ENCODE measurements around the gene SNRNP35. TPM values are rescaled to one million over a fixed set of nuclear protein-coding genes. Genes with fewer than 3 reads are reported as not detected.

SNRNP35 gene
- total RNA-seq, 2 experiments from 2014 or later: 26.2 to 28.6 TPM

GRCh38 chr12:123410041-123410412, 47.9 kb upstream of the SNRNP35 start:
- no peaks in the 10 kb centered on the region for H3K9me3 ChIP-seq (ENCODE audit: control insufficient read depth in 1 of 2, insufficient read depth in 1 of 2, low read length in 2 of 2)
- Mint-ChIP-seq H3K27me3 (no peaks in the 10 kb centered on the region), H3K9me3 (no peaks in the 10 kb centered on the region), H3K36me3 (ENCODE audit: low read depth) (peaks cover 37% of the 10 kb centered on the region), H3K4me3 (no peak overlapping the region), H3K27ac (no peak overlapping the region), H3K4me1 (ENCODE audit: low read depth) (no peaks in the 10 kb centered on the region)
- ChIA-PET CTCF (no interaction called here), POLR2A (interaction anchor here (0.6 kb wide), 1 partner anchor 1237 kb away, joined by 3 read pairs; no protein-coding TSS in a partner anchor)
- no peak for ATAC-seq (ENCODE audit: poor library complexity)
- H3K4me3 ChIP-seq (ENCODE audit: low read length): no peak overlapping the region
- TF ChIP-seq, protein P1, sequence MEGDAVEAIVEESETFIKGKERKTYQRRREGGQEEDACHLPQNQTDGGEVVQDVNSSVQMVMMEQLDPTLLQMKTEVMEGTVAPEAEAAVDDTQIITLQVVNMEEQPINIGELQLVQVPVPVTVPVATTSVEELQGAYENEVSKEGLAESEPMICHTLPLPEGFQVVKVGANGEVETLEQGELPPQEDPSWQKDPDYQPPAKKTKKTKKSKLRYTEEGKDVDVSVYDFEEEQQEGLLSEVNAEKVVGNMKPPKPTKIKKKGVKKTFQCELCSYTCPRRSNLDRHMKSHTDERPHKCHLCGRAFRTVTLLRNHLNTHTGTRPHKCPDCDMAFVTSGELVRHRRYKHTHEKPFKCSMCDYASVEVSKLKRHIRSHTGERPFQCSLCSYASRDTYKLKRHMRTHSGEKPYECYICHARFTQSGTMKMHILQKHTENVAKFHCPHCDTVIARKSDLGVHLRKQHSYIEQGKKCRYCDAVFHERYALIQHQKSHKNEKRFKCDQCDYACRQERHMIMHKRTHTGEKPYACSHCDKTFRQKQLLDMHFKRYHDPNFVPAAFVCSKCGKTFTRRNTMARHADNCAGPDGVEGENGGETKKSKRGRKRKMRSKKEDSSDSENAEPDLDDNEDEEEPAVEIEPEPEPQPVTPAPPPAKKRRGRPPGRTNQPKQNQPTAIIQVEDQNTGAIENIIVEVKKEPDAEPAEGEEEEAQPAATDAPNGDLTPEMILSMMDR (IDR thresholded peaks at IDR 0.05): no peak
- H3K27ac ChIP-seq (ENCODE audit: low read depth in 1 of 2, low read length in 2 of 2): no peak overlapping the region
- H3K27me3 ChIP-seq (ENCODE audit: control insufficient read depth in 1 of 2, insufficient read depth in 2 of 2, low read length in 2 of 2): no peaks in the 10 kb centered on the region
- peaks cover 48% of the 10 kb centered on the region for H3K36me3 ChIP-seq (ENCODE audit: insufficient read depth, low read length)
- no peak for DNase-seq
- intact Hi-C loops (cut with DNase I, micrococcal nuclease): no loop called here
- H3K4me1 ChIP-seq (ENCODE audit: insufficient read depth, low read length): no peaks in the 10 kb centered on the region

GRCh38 chr12:123421314-123421713, 36.6 kb upstream of the SNRNP35 start:
- H3K9me3 ChIP-seq (ENCODE audit: control insufficient read depth in 1 of 2, insufficient read depth in 1 of 2, low read length in 2 of 2): no peaks in the 10 kb centered on the region
- peaks cover 62% of the 10 kb centered on the region for H3K36me3 ChIP-seq (ENCODE audit: insufficient read depth, low read length)
- H3K27ac Mint-ChIP-seq: no peak overlapping the region
- peaks cover 54% of the 10 kb centered on the region for H3K36me3 Mint-ChIP-seq (ENCODE audit: low read depth)
- no peaks in the 10 kb centered on the region for H3K27me3 Mint-ChIP-seq
- no peaks in the 10 kb centered on the region for H3K4me1 Mint-ChIP-seq (ENCODE audit: low read depth)
- no peak overlapping the region for H3K4me3 Mint-ChIP-seq
- no peaks in the 10 kb centered on the region for H3K9me3 Mint-ChIP-seq
- POLR2A ChIA-PET: no interaction called here
- DNase-seq: no peak
- H3K4me3 ChIP-seq (ENCODE audit: low read length): no peak overlapping the region
- no peak for ATAC-seq (ENCODE audit: poor library complexity)
- H3K27me3 ChIP-seq (ENCODE audit: control insufficient read depth in 1 of 2, insufficient read depth in 2 of 2, low read length in 2 of 2): no peaks in the 10 kb centered on the region
- CTCF ChIA-PET: interaction anchor here (0.6 kb wide), 1 partner anchor 124 kb away, joined by 3 read pairs; no protein-coding TSS in a partner anchor
- H3K4me1 ChIP-seq (ENCODE audit: insufficient read depth, low read length): no peaks in the 10 kb centered on the region
- intact Hi-C loops (cut with DNase I, micrococcal nuclease): no loop called here
- no peak overlapping the region for H3K27ac ChIP-seq (ENCODE audit: low read depth in 1 of 2, low read length in 2 of 2)
- TF ChIP-seq, protein P1 (IDR thresholded peaks at IDR 0.05): no peak

DNA sequence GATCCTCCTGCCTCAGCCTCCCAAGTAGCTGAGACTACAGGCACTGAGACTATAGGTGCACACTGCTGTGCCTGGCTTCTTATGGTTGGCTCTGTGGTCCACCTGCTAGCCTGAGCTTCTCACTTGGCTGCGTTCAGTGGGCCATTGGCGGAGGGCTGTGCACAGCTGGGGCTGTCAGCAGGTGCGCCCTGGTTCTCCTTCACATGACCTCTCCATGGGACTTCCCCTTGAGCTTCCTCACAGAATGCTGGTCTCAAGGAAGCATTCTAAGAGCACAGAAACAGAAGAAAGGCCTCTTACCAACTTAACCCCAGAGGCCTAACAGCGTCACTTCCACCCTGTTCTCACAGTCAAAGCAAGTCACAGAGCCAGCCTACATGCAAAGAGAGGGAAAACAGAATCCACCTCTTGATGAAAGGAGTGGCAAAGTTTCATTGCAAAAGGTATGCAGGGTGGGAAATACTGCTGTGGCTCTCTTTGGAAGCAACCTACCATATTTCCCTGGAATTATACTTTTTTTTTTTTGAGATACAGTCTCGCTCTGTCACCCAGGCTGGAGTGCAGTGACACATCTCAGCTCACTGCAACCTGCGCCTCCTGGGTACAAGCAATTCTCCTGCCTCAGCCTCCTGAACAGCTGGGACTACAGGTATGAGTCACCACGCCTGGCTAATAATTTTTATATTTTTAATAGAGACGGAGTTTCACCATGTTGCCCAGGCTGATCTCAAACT, 30.7 kb upstream of the SNRNP35 start:
- intact Hi-C loops (cut with DNase I, micrococcal nuclease): no loop called here
- H3K27ac Mint-ChIP-seq: peak overlapping the region; percentile 77

More for the DNA sequence above, 30.7 kb upstream of the SNRNP35 start:
- peaks cover 0 to 4% of the 10 kb centered on the region in 2 experiments for H3K9me3 ChIP-seq (ENCODE audit: control insufficient read depth in 1 of 2, insufficient read depth in 1 of 2, low read length in 2 of 2)
- Mint-ChIP-seq H3K4me3 (peak overlapping the region; percentile 15), H3K9me3 (no peaks in the 10 kb centered on the region), H3K4me1 (ENCODE audit: low read depth) (peaks cover 29% of the 10 kb centered on the region), H3K27me3 (no peaks in the 10 kb centered on the region), H3K36me3 (ENCODE audit: low read depth) (peaks cover 57% of the 10 kb centered on the region)
- TF ChIP-seq, protein P1 (IDR thresholded peaks at IDR 0.05): no peak
- DNase-seq (peak in 8 of 14 experiments; percentile 12 to 90 (median 24)), ATAC-seq (ENCODE audit: poor library complexity) (peak; percentile 89)
- ChIA-PET POLR2A (interaction anchor here (0.8 to 1.4 kb wide), 5 partner anchors 9 to 157 kb away, joined by 3 to 4 read pairs (median 4); partner anchors contain the start of genes KMT5A, RILPL2 and TMED2), CTCF (interaction anchor here (0.7 to 1.4 kb wide), 2 partner anchors 21 to 31 kb away, joined by 3 read pairs; partner anchors contain the start of gene SNRNP35)
- H3K27me3 ChIP-seq (ENCODE audit: control insufficient read depth in 1 of 2, insufficient read depth in 2 of 2, low read length in 2 of 2): no peaks in the 10 kb centered on the region
- H3K27ac ChIP-seq (ENCODE audit: low read depth in 1 of 2, low read length in 2 of 2): peak overlapping the region; percentile 41 to 65
- no peak overlapping the region for H3K4me3 ChIP-seq (ENCODE audit: low read length)
- H3K36me3 ChIP-seq (ENCODE audit: insufficient read depth, low read length): peaks cover 55% of the 10 kb centered on the region
- peaks cover 45% of the 10 kb centered on the region for H3K4me1 ChIP-seq (ENCODE audit: insufficient read depth, low read length)

All from CD4-positive, alpha-beta T cell (primary cell).